MM.1S (cell line): ENCODE measurements around the gene PFN3.

Source experiments
- EZH2 ChIP-seq: fragments of 300-600 bp; sonication (generic); optimal IDR thresholded peaks from 2 replicates; pipeline ENCODE3; 2017; ENCODE audit warnings: low read depth, mild to moderate bottlenecking, antibody characterized with exemption, low read length, mixed read lengths
- EZH2phosphoT487 ChIP-seq: fragments of 300-600 bp; sonication (generic); IDR thresholded peaks from 2 replicates; pipeline ENCODE4 v1.6.1; 2018; ENCODE audit warnings: antibody characterized with exemption, low read length
- TF ChIP-seq, protein P1 (sequence below): fragments of 300-600 bp; sonication (generic); IDR thresholded peaks from 2 replicates; pipeline ENCODE4 v1.5.1; 2016; ENCODE audit warnings: antibody characterized with exemption, low read length, mixed read lengths

DNA sequence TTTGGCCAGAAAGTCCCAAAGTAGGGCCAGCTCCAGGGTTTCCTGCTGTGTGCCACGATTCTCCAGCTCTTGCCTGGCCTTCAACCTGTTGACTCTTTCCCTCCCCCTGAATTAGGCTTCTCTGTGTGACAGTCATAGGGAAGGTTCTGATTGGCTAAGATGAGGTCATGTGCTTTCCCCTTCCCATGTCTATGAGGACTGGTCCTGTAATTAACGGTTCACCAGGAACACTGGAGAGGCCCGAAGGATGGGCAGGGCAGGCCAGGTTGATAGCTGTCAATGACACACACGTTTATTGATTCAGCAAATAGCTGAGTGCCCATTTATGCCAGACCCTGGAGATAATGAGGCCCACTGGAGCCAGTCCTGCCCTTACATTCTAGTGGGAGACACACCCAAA is 37.2 kb upstream of the PFN3 start:
- TF ChIP-seq EZH2 (no peak), EZH2phosphoT487 (no peak)
- TF ChIP-seq, protein P1, sequence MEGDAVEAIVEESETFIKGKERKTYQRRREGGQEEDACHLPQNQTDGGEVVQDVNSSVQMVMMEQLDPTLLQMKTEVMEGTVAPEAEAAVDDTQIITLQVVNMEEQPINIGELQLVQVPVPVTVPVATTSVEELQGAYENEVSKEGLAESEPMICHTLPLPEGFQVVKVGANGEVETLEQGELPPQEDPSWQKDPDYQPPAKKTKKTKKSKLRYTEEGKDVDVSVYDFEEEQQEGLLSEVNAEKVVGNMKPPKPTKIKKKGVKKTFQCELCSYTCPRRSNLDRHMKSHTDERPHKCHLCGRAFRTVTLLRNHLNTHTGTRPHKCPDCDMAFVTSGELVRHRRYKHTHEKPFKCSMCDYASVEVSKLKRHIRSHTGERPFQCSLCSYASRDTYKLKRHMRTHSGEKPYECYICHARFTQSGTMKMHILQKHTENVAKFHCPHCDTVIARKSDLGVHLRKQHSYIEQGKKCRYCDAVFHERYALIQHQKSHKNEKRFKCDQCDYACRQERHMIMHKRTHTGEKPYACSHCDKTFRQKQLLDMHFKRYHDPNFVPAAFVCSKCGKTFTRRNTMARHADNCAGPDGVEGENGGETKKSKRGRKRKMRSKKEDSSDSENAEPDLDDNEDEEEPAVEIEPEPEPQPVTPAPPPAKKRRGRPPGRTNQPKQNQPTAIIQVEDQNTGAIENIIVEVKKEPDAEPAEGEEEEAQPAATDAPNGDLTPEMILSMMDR: no peak
